ENCODE results near the gene NHSL1.

Gene NHSL1

GRCh38 chr6:138397128-138398122 lies 101.9 kb downstream of the NHSL1 start:
- FAIRE-seq, result no peak

- no peak for FAIRE-seq
Measured at GRCh38 chr6:138396709-138397108, 102.6 kb downstream of the NHSL1 start.

DNA sequence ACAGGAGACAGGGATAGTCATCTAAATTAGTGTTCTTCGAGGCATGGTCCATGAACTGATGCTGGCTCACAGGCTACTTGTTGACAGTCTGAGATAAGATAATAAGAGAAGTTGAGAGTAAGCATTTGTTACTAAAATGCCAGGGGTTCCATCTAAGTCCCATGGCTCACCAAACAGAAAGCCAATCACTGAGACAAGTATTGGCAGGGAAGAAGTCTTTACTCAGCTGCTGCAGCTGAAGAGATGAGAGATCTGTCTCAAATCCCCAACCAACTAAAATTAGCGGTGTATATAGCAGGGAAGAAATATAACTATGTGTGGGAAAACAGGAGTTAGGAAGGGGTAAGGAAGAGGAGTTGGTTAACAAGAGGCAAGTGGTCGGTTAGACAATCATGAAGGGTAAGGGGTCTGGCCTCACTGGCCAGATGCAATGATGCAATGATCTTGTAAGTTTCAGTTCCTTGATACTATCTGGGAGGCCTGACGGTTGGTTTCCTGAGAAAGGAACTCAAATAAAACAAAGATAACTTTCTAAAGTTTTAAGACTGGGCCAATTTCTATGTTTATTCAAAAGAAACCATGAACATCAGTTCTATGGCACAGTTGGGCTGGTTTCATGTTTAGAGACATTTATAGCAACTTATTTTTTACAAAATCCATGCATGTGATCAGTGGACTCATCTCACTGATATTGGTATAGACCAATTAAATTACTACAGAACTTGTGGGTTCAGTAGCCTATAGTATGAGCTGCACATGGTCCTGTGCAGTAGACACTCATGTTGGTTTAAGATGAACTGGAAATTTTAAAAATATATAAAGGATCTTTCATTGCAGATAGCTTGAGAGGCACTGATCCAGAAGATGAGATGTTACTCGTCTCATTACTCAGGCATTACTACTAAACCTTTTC lies 105.2 kb downstream of the NHSL1 start:
- FAIRE-seq, result no peak

- no peak for FAIRE-seq
Measured at GRCh38 chr6:138389551-138389950, 109.7 kb downstream of the NHSL1 start.

DNA sequence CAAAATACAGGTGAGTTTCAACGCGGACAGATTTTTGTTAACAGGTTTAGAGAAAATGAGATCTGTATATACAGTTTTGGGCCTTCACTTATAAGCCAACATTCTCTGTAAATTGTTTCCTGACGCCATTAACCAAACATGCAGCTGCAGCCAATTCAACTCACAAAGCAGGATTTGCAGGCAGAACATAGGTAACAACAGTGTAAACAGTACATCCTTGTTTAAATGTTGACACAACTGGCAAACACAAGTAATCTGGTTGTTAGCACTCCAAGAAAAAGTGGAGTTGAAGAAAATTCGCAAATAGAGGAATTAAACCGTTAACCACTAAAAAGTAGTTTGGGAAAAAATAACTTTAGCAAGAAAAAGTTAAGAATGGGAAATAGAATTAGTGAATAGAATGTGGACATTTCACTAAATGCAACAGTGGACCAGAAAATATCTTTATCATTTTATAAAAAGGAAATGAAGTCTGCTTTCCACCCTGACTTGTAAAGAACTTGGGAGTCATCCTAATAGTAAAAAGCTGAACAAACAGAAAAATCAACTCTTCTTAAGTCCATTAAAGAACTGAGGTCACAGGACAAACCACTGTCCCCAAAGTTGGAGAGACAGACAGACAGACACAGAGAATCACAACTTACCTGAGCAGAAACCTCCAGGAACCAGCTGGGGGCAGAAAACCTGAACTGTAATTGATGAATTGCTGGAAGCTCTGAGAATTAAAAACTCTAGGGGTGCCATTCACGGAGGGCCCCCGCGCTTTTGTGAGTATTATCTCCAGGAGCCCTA lies 111.5 kb downstream of the NHSL1 start:
- FAIRE-seq, result no peak

GRCh38 chr6:138386897-138387296 lies 112.4 kb downstream of the NHSL1 start:
- no peak for FAIRE-seq

- FAIRE-seq, result no peak
Measured at GRCh38 chr6:138383776-138384175, 115.5 kb downstream of the NHSL1 start.

DNA sequence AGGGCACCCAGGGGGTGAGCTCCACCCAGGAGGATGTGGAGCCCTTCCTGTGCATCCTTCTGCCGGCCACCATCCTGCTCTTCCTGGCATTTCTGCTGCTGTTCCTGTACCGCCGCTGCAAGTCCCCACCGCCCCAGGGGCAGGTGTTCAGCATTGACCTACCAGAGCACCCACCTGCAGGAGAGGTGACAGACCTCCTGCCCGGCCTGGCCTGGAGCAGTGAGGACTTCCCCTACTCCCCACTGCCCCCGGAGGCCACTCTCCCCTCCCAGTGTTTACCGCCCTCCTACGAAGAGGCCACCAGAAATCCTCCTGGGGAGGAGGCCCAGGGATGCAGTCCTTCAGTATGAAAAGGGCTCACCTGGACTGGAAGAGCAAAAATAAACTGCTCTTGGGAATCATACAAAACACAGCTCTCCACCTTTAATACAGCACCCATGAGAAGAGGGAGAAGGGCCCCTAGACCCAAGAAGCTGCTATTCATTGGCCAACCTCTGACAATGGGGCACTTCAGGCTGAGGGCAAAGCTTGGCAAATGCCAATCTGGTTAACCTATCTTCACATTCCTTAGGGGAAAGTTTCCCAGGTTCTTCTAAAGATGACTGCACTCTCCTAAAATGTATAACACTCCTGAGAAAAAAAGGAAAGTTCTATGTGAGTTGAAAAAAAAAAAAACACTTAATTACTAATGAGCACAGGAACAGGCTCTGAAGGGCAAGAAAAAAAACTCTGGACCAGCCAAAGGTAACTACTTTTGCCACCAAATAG lies 116.6 kb downstream of the NHSL1 start:
- no peak for FAIRE-seq

DNA sequence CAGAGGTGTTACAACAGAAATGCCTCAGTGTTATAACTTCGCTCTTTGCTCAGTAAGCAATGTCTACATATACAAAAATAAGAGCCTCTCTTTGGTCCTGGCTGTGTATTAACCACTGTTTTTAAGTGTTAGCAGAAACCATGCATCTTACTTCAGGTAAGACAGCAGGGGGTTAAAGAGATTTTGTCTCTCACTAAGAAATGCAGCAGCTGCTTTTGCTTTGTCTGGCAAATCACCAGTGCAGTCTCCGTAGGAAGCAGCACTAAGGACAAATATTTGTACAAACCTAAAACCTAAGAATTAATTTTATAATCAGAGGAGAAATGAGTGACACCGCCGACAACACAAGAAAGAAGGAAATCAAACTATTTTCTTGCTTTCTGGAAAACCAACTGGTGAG lies 120.8 kb downstream of the NHSL1 start:
- FAIRE-seq, result no peak

GRCh38 chr6:138377844-138378243 lies 121.5 kb downstream of the NHSL1 start, which contains the start of gene SMIM28:
TSS of gene SMIM28 (plus strand) at chr6:138377905. CDS start at chr6:138378073, 168 bp downstream.
- no peak for FAIRE-seq

DNA sequence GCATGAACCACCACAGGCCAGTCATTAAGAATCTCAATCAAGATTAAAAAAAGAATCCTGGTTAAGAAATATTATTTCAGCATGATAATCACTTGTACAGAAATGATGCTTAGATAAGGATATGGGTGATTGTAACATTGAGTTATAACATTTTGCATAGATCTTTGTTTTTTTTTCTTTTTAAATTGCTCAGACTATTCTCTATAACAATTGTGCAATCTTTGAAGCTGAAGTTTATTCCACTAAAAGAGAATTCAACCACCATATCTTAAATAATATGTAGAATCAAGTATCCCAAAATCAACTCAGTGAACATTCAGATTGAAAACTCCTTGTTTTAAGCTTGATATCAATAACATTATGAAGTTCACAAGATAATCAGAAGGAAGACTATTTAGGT lies 122.3 kb downstream of the NHSL1 start:
- FAIRE-seq, result no peak

GRCh38 chr6:138374815-138375214 lies 124.5 kb downstream of the NHSL1 start:
- no peak for FAIRE-seq

- FAIRE-seq, result no peak
Measured at GRCh38 chr6:138374230-138374629, 125.1 kb downstream of the NHSL1 start.

DNA sequence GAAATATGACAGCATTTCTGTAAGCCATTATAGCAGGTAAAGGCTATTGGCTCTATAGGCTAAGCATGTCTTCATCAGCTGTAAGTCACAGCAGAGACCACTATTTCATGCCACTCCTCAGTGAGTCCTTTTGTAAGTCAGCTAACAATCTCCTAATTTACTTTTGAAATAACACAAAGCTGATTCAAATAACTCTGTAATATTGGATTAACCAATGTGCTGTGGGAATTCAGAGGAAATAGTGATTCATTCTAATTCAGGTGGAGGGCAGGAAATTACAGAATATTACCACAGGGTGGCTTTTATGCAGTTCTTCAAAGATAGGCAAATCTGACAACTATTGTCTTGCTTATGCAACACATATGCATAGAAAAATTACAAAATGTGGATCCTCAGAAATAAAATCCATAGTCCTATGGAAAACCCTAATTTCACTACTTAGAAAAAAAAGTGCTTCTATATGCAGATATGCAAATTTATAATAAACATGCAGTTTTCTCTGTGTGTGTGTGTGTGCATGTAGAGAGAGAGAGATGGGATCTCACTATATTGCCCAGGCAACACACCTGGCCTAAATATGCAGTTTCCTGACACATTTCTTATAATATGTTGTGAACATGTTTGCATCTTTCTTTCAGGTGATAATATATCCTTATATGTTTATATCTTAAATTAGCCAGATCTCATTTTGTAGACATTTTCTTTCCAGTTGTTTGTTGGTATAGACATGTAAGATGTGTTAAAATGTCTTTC lies 126.4 kb downstream of the NHSL1 start:
- FAIRE-seq, result no peak

All from G401.6 (cell line).